GM18526 (cell line): ENCODE measurements around the gene WDR91.

Experiments used
- POLR2A ChIP-seq: IDR thresholded peaks from 3 replicates; pipeline ENCODE4 v1.6.1; 2011; ENCODE audit not compliant: insufficient read length; ENCODE audit errors: extremely low read depth

The WDR91 gene

GRCh38 chr7:135162382-135163001 lies 48.8 kb downstream of the WDR91 start:
- no peak for TF ChIP-seq POLR2A

GRCh38 chr7:135161669-135162068 lies 49.7 kb downstream of the WDR91 start:
- no peak for TF ChIP-seq POLR2A

- no peak for TF ChIP-seq POLR2A
These were observed 50.3 kb downstream of the WDR91 start for GRCh38 chr7:135160858-135161653.

GRCh38 chr7:135160098-135160857 lies 51.0 kb downstream of the WDR91 start:
- no peak for TF ChIP-seq POLR2A

- TF ChIP-seq POLR2A = no peak
These were observed 51.8 kb downstream of the WDR91 start for GRCh38 chr7:135159359-135160085.

- TF ChIP-seq POLR2A = no peak
These were observed 52.5 kb downstream of the WDR91 start for GRCh38 chr7:135158874-135159273.

GRCh38 chr7:135158141-135158655 lies 53.1 kb downstream of the WDR91 start:
- TF ChIP-seq POLR2A = no peak

- TF ChIP-seq POLR2A = no peak
These were observed 55.0 kb downstream of the WDR91 start for GRCh38 chr7:135156290-135156689.

- TF ChIP-seq POLR2A = no peak
These were observed 56.6 kb downstream of the WDR91 start for GRCh38 chr7:135154734-135155133.

GRCh38 chr7:135152442-135152841 lies 58.9 kb downstream of the WDR91 start:
- no peak for TF ChIP-seq POLR2A

GRCh38 chr7:135151533-135151932 lies 59.8 kb downstream of the WDR91 start:
- no peak for TF ChIP-seq POLR2A

GRCh38 chr7:135151132-135151531 lies 60.2 kb downstream of the WDR91 start:
- TF ChIP-seq POLR2A = no peak

- no peak for TF ChIP-seq POLR2A
These were observed 61.1 kb downstream of the WDR91 start for GRCh38 chr7:135150072-135150782.

GRCh38 chr7:135147899-135148721 lies 63.2 kb downstream of the WDR91 start, which contains the start of gene TMEM140:
TSS of gene TMEM140 (plus strand) at chr7:135148072. CDS start at chr7:135164442, 16,370 bp downstream.
- peak; percentile 50 for TF ChIP-seq POLR2A
